H54 (cell line): Measurements from ENCODE around the gene FRMPD4.

ENCODE experiments used
- DNase-seq: peaks from one replicate; pipeline ENCODE4 v3.0.0; 2011; ENCODE audit warnings: low spot score, mixed read lengths; ENCODE audit not compliant: insufficient read length
- FAIRE-seq: peaks from 3 replicates; lab custom pipeline; 2011; peaks lifted over from hg19 to GRCh38; lab: Jason Lieb, UNC
- POLR2A ChIP-seq: IDR thresholded peaks from 2 replicates; pipeline ENCODE4 v1.6.1; 2011; ENCODE audit warnings: low read depth, mild to moderate bottlenecking, low read length

Gene FRMPD4

GRCh38 chrX:12236156-12236555 is 97.9 kb downstream of the FRMPD4 start:
- DNase-seq (no peak), FAIRE-seq (no peak)
- no peak for TF ChIP-seq POLR2A

GRCh38 chrX:12237131-12237530 is 98.9 kb downstream of the FRMPD4 start:
- no peak for TF ChIP-seq POLR2A
- DNase-seq, result no peak
- no peak for FAIRE-seq

GRCh38 chrX:12237771-12238170 is 99.5 kb downstream of the FRMPD4 start:
- FAIRE-seq (no peak), DNase-seq (no peak)
- TF ChIP-seq POLR2A, result no peak

GRCh38 chrX:12239356-12240082 is 101.2 kb downstream of the FRMPD4 start:
- FAIRE-seq (no peak), DNase-seq (no peak)
- TF ChIP-seq POLR2A, result no peak

- no peak for FAIRE-seq
- DNase-seq, result no peak
- no peak for TF ChIP-seq POLR2A
Observed at GRCh38 chrX:12240491-12240890, 102.2 kb downstream of the FRMPD4 start.

- FAIRE-seq (no peak), DNase-seq (no peak)
- TF ChIP-seq POLR2A, result no peak
Observed at GRCh38 chrX:12241026-12241425, 102.8 kb downstream of the FRMPD4 start.

- DNase-seq, result no peak
- no peak for FAIRE-seq
- no peak for TF ChIP-seq POLR2A
Observed at GRCh38 chrX:12245650-12246645, 107.7 kb downstream of the FRMPD4 start.

GRCh38 chrX:12249997-12250396 is 111.7 kb downstream of the FRMPD4 start:
- DNase-seq (no peak), FAIRE-seq (no peak)
- TF ChIP-seq POLR2A, result no peak

- no peak for FAIRE-seq
- no peak for TF ChIP-seq POLR2A
Observed at GRCh38 chrX:12263211-12263610, 124.9 kb downstream of the FRMPD4 start.

GRCh38 chrX:12269484-12269883 is 131.2 kb downstream of the FRMPD4 start:
- no peak for TF ChIP-seq POLR2A
- DNase-seq (no peak), FAIRE-seq (no peak)

More at GRCh38 chrX:12263211-12263610, 124.9 kb downstream of the FRMPD4 start:
- no peak for DNase-seq

GRCh38 chrX:12278151-12278550 is 139.9 kb downstream of the FRMPD4 start:
- TF ChIP-seq POLR2A, result no peak
- no peak for DNase-seq

GRCh38 chrX:12282991-12283390 is 144.7 kb downstream of the FRMPD4 start:
- no peak for FAIRE-seq
- TF ChIP-seq POLR2A, result no peak
- no peak for DNase-seq

More at GRCh38 chrX:12278151-12278550, 139.9 kb downstream of the FRMPD4 start:
- FAIRE-seq, result no peak

GRCh38 chrX:12292996-12293765 is 154.9 kb downstream of the FRMPD4 start:
- no peak for FAIRE-seq
- TF ChIP-seq POLR2A, result no peak
- no peak for DNase-seq
